Activated CD4-positive, alpha-beta T cell treated with anti-CD3 and anti-CD28 coated beads for 1 hour (primary cell): ENCODE results near the gene SYNDIG1.

ENCODE experiments used
- DNase-seq: peaks from one replicate; pipeline ENCODE4 v3.0.0-alpha.2; 2020

SYNDIG1 gene

GRCh38 chr20:24531631-24532419 is 62.4 kb downstream of the SYNDIG1 start:
- DNase-seq: no peak

GRCh38 chr20:24533449-24533848 is 64.0 kb downstream of the SYNDIG1 start:
- DNase-seq: no peak

GRCh38 chr20:24534282-24534681 is 64.9 kb downstream of the SYNDIG1 start:
- no peak for DNase-seq

- no peak for DNase-seq
These were observed 66.7 kb downstream of the SYNDIG1 start for GRCh38 chr20:24535941-24536730.

- no peak for DNase-seq
These were observed 67.8 kb downstream of the SYNDIG1 start for GRCh38 chr20:24537210-24537609.

GRCh38 chr20:24542721-24543120 is 73.3 kb downstream of the SYNDIG1 start:
- no peak for DNase-seq

GRCh38 chr20:24543168-24543567 is 73.7 kb downstream of the SYNDIG1 start:
- no peak for DNase-seq

- DNase-seq: no peak
These were observed 74.3 kb downstream of the SYNDIG1 start for GRCh38 chr20:24543741-24544140.

GRCh38 chr20:24544371-24544770 is 74.9 kb downstream of the SYNDIG1 start:
- DNase-seq: no peak

- DNase-seq: no peak
These were observed 75.7 kb downstream of the SYNDIG1 start for GRCh38 chr20:24545168-24545567.

GRCh38 chr20:24546232-24546892 is 76.9 kb downstream of the SYNDIG1 start:
- no peak for DNase-seq

GRCh38 chr20:24547967-24548366 is 78.5 kb downstream of the SYNDIG1 start:
- DNase-seq: no peak

GRCh38 chr20:24559114-24559732 is 89.8 kb downstream of the SYNDIG1 start:
- no peak for DNase-seq

- DNase-seq: no peak
These were observed 91.4 kb downstream of the SYNDIG1 start for GRCh38 chr20:24560571-24561491.

GRCh38 chr20:24565835-24566351 is 96.5 kb downstream of the SYNDIG1 start:
- no peak for DNase-seq

- DNase-seq: no peak
These were observed 97.2 kb downstream of the SYNDIG1 start for GRCh38 chr20:24566656-24567055.

GRCh38 chr20:24567508-24567907 is 98.1 kb downstream of the SYNDIG1 start:
- DNase-seq: no peak

GRCh38 chr20:24568842-24569241 is 99.4 kb downstream of the SYNDIG1 start:
- no peak for DNase-seq

GRCh38 chr20:24571159-24571558 is 101.7 kb downstream of the SYNDIG1 start:
- no peak for DNase-seq

GRCh38 chr20:24572140-24572539 is 102.7 kb downstream of the SYNDIG1 start:
- no peak for DNase-seq

- no peak for DNase-seq
These were observed 103.4 kb downstream of the SYNDIG1 start for GRCh38 chr20:24572862-24573261.

GRCh38 chr20:24573557-24573956 is 104.1 kb downstream of the SYNDIG1 start:
- DNase-seq: no peak
